ENCODE data around the gene MAP4K4. TPM values are rescaled to one million over a fixed set of nuclear protein-coding genes. Genes with fewer than 3 reads are reported as not detected.

The MAP4K4 gene
- total RNA-seq, 4 donors from 2014 or later, result 33.8 to 47.3 (median 35.7) TPM

DNA sequence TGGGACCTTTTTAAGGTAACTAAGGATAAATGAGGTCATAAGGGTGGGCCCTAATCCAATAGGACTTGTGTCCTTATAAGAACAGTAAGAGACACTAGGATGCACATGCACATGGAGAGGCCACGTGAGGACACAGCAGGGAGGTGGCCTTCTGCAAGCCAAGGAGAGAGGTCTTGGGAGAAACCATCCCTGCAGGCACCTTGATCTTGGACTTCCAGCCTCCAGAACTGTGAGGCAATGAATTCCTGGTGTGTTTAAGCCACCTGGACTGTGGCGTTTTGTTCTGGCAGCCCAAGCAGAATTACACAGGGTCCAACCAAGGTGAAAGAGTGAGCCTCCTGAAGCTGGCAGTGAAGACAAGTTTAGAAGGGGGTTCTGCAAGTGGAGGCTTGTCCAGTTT is 204.7 kb downstream of the MAP4K4 start:
- 89 to 94% methylated on average over 2 of the region's 2 CpGs for WGBS, 2 donors
- no peak for TF ChIP-seq POLR2A (IDR thresholded peaks at IDR 0.05)
- TF ChIP-seq, protein P1, sequence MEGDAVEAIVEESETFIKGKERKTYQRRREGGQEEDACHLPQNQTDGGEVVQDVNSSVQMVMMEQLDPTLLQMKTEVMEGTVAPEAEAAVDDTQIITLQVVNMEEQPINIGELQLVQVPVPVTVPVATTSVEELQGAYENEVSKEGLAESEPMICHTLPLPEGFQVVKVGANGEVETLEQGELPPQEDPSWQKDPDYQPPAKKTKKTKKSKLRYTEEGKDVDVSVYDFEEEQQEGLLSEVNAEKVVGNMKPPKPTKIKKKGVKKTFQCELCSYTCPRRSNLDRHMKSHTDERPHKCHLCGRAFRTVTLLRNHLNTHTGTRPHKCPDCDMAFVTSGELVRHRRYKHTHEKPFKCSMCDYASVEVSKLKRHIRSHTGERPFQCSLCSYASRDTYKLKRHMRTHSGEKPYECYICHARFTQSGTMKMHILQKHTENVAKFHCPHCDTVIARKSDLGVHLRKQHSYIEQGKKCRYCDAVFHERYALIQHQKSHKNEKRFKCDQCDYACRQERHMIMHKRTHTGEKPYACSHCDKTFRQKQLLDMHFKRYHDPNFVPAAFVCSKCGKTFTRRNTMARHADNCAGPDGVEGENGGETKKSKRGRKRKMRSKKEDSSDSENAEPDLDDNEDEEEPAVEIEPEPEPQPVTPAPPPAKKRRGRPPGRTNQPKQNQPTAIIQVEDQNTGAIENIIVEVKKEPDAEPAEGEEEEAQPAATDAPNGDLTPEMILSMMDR (IDR thresholded peaks at IDR 0.05), result no peak
- Histone ChIP-seq H3K9me3 (no peaks in the 10 kb centered on the region), H3K4me3 (replicated peaks in 1 of 3) (no peak overlapping the region), H3K36me3 (no peaks in the 10 kb centered on the region), H3K4me1 (no peaks in the 10 kb centered on the region), H3K27me3 (no peaks in the 10 kb centered on the region), H3K27ac (no peak overlapping the region)
- intact Hi-C loops (cut with DNase I), result no loop called here
- no peak for DNase-seq

DNA sequence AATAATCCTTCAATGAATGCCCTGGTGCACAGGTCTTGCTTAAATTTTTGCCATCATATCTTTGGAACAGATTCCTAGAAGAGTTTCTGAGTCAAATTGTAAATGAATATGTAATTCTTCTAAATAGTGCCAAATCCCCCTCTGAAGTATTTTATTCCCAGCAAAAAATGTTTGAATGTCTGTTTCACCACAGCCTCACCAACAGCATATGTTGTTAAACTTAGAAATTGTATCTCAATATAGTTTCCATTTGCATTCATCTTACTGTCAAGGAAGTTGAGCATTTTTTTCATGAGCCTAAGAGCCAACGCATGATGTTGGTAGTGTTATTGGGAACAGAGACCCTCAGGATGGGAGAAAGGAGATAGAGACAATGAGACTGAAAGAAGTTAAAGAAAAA is 207.4 kb downstream of the MAP4K4 start:
- Histone ChIP-seq H3K27me3 (no peaks in the 10 kb centered on the region), H3K4me1 (no peaks in the 10 kb centered on the region), H3K9me3 (no peaks in the 10 kb centered on the region), H3K4me3 (replicated peaks in 1 of 3) (no peak overlapping the region), H3K27ac (no peak overlapping the region), H3K36me3 (no peaks in the 10 kb centered on the region)
- intact Hi-C loops (cut with DNase I), result no loop called here
- no peak for TF ChIP-seq POLR2A (IDR thresholded peaks at IDR 0.05)
- TF ChIP-seq, protein P1 (IDR thresholded peaks at IDR 0.05), result no peak
- whole genome bisulfite sequencing, 2 donors, result 94 to 97% methylated on average over 1 of the region's 1 CpG
- DNase-seq, result no peak

DNA sequence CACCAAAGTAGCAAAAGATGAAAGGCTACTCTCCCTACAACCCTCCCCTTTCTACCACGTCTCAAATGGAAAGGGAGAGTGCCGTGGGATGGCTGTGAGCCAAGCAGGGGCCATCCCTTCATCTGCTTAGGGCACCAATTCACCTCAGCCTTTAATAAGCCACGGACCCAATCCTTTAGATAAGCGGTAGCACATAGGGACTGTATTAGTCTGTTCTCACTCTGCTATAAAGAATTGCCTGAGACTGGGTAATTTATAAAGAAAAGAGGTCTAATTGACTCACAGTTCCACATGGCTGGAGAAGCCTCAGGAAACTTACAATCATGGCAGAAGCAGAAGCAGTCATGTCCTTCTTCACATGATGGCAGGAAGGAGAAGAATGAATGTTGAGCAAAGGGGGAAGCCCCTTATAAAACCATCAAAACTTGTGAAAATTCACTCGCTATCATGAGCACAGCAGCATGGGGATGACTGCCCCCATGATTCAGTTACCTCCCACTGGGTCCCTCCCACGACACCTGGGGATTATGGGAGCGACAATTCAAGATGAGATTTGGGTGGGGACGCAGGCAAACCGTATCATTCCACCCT is 208.3 kb downstream of the MAP4K4 start:
- WGBS, 2 donors, result 80 to 84% methylated on average over 9 of the region's 9 CpGs
- H3K27me3 ChIP-seq, result no peaks in the 10 kb centered on the region
- no peak for DNase-seq
- TF ChIP-seq POLR2A (IDR thresholded peaks at IDR 0.05), result no peak
- TF ChIP-seq, protein P1 (IDR thresholded peaks at IDR 0.05), result no peak
- H3K36me3 ChIP-seq, result no peaks in the 10 kb centered on the region
- no peak overlapping the region for H3K27ac ChIP-seq
- H3K9me3 ChIP-seq, result no peaks in the 10 kb centered on the region
- H3K4me1 ChIP-seq, result no peaks in the 10 kb centered on the region
- H3K4me3 ChIP-seq (replicated peaks in 1 of 3), result no peak overlapping the region
- intact Hi-C loops (cut with DNase I), result no loop called here

DNA sequence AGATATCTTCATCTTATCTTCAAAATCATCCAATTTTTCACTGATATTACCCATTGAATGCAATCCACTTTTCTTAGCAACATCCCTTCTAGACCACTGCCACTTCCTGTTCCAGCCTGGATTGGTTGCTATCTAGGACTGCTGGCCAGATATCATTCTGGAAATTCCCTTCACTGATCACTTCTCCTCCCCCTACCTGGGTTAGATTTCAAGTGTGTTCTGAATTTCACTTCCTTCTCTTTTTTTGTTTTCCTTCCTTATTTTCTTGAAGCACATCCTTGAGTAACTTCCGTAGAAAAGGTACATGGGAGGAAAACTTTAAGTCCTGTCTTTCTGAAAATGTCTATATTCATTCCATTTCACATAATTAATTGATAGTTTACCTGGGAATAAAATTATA is 212.3 kb downstream of the MAP4K4 start:
- Histone ChIP-seq H3K9me3 (no peaks in the 10 kb centered on the region), H3K4me3 (replicated peaks in 1 of 3) (no peak overlapping the region), H3K27ac (no peak overlapping the region), H3K27me3 (no peaks in the 10 kb centered on the region), H3K36me3 (no peaks in the 10 kb centered on the region), H3K4me1 (no peaks in the 10 kb centered on the region)
- no peak for TF ChIP-seq POLR2A (IDR thresholded peaks at IDR 0.05)
- TF ChIP-seq, protein P1 (IDR thresholded peaks at IDR 0.05), result no peak
- 84 to 86% methylated on average over 1 of the region's 1 CpG for WGBS, 2 donors
- no peak for DNase-seq
- intact Hi-C loops (cut with DNase I), result no loop called here

DNA sequence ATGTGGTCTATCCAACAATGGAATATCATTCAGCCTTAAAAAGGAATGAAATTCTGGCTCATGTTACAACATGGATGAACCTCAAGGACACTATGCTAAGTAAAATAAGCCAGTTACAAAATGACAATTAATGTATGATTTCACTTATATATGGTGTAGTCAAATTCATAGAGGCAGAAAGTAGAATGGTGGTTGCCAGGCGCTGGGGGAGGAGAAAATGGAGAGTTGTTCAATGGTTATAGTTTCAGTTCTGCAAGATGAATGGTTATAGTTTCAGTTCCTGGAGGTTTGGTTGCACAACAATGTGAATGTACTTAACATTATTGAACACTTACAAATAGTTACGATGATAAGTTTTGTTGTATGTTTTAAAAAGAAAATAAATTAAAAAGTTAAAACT is 215.0 kb downstream of the MAP4K4 start:
- Histone ChIP-seq H3K4me3 (replicated peaks in 1 of 3) (no peak overlapping the region), H3K27me3 (no peaks in the 10 kb centered on the region), H3K9me3 (no peaks in the 10 kb centered on the region), H3K4me1 (no peaks in the 10 kb centered on the region), H3K27ac (no peak overlapping the region), H3K36me3 (no peaks in the 10 kb centered on the region)
- DNase-seq, result no peak
- WGBS, 2 donors, result 89 to 91% methylated on average over 2 of the region's 2 CpGs
- TF ChIP-seq, protein P1 (IDR thresholded peaks at IDR 0.05), result no peak
- no peak for TF ChIP-seq POLR2A (IDR thresholded peaks at IDR 0.05)
- intact Hi-C loops (cut with DNase I), result no loop called here

All from thyroid gland (tissue), 4 donors.